HG03442 (cell line): ENCODE results near the gene YDJC.
"Not testable (repeated sequence)": the region's sequence is repeated elsewhere in the genome, so short reads cannot be mapped to it uniquely, and the experiment has no call there.

Source experiments
- ATAC-seq: cut with Tn5 transposase; IDR thresholded peaks from one replicate; pipeline ENCODE4 v1.9.1; 2021; ENCODE audit warnings: mild to moderate bottlenecking, moderate library complexity; ENCODE audit not compliant: unreplicated experiment

Gene YDJC, protein sequence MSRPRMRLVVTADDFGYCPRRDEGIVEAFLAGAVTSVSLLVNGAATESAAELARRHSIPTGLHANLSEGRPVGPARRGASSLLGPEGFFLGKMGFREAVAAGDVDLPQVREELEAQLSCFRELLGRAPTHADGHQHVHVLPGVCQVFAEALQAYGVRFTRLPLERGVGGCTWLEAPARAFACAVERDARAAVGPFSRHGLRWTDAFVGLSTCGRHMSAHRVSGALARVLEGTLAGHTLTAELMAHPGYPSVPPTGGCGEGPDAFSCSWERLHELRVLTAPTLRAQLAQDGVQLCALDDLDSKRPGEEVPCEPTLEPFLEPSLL

GRCh38 chr22:21629255-21630149 lies at the start of gene YDJC:
YDJC (minus strand) TSS chr22:21630022; CDS start chr22:21630014, 8 bp downstream.
- ATAC-seq, result peak; percentile 77

GRCh38 chr22:21679383-21679782 lies 49.6 kb upstream of the YDJC start:
- no peak for ATAC-seq

GRCh38 chr22:21678842-21679241 lies 49.0 kb upstream of the YDJC start:
- ATAC-seq, result not testable (repeated sequence)

DNA sequence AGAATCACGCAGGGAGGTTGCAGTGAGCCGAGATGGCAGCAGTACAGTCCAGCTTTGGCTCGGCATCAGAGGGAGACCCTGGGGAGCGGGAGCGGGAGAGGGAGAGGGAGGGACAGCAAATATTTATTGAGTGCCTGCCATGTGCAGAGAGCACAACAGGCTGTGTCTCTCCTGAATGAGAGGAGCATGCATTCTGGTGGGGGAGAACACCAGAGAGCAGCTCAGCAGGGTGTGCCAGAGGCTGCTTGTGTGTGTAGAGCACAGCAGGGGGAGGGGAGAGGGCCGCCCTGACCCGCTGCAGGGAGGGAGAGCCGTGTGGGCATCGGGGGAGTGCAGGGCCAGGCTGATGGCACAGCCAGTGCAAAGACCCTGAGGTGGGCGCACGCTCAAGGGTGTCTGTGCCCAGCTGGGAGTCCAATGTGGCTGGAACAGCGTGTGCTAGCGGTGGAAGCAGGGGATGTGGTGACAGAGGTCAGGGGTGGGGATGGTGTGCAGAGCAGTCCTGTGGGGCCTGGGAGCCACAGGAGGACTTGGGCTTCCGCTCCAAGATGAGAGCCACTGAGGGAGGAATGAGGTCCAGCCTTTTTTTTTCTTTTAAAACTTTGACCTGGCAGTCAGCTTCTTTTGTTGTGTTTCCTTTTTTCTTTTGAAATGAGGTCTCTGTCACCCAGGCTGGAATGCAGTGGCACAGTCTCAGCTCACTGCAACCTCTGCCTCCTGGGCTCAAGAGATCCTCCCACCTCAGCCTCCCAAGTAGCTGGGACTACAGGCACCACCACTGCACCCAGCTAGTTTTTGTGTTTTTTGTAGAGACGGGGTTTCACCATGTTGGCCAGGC lies 48.0 kb upstream of the YDJC start:
- no peak for ATAC-seq

GRCh38 chr22:21674638-21675245 lies 44.9 kb upstream of the YDJC start:
- no peak for ATAC-seq

- ATAC-seq, result no peak
These were observed 43.9 kb upstream of the YDJC start for GRCh38 chr22:21673534-21674321.

- ATAC-seq, result no peak
These were observed 42.3 kb upstream of the YDJC start for GRCh38 chr22:21672107-21672629.

GRCh38 chr22:21669026-21669425 lies 39.2 kb upstream of the YDJC start:
- ATAC-seq, result no peak

DNA sequence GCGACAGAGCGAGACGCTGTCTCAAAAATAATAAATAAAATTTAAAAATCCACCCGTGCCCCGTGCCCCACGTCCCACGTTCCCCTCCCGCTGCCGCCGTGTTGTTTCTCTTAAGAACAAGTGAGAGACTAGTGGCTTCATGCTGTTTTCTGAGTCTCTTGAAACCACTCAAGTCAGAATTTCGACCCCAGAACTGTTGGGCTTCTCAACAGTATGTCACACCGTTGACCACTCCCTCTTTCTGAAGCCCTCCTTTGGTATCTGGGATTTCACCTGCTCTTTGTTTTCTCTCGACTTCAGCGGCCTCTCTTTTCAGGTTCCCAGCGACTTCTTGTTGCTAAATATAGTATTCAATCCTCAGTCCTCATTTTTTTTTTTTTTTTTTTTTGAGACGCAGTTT lies 37.0 kb upstream of the YDJC start:
- no peak for ATAC-seq

- no peak for ATAC-seq
These were observed 35.4 kb upstream of the YDJC start for GRCh38 chr22:21665047-21665851.

DNA sequence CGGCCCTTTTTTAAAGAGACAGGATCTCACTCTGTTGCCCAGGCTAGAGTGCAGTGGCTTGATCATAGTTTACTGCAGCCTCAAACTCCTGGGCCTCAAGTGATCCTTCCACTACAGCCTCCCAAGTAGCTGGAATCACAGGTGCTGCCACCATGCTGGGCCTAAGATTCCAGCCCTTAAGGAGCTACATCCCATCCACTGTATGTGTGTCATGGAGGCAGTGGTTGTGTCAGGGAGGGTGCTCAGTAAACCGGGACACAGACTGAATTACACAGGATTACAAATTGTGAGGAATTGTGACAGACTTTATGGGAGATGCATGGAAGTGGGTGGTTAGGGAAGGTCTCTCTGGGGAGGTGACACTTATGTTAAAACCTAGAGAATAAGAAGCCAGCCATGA lies 33.9 kb upstream of the YDJC start:
- ATAC-seq, result no peak

GRCh38 chr22:21661991-21662390 lies 32.2 kb upstream of the YDJC start:
- ATAC-seq, result no peak

- no peak for ATAC-seq
These were observed 31.1 kb upstream of the YDJC start for GRCh38 chr22:21660904-21661303.

DNA sequence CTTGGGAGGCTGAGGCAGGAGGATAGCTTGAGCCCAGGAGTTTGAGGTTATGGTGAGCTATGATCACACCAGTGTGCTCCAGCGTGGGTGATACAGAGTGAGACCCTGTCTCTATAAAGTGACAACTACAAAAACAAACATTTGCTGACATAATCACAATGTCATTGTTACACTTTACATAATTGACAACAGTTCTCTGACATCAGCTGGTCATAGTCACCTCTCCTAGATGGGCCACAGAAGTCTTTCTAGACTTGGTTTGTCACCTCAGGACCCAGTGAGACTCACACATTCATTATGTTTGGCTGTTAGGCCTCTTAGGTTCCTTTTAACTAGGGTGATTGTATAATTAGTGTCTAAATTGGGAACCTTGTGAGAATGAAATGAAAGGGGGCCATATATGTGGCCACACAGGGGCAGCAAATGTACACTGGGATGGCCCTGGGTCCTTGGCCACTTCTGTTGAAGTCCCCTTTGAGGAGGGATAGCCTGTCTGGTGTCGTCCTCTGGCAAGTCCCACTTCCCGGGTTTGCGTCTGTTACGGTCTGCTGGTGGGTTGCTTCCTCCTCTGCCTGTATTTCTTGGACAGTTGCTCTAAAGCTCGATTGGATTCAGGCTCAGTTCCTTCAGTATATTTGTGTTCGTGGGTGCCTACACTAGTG lies 30.2 kb upstream of the YDJC start:
- ATAC-seq, result no peak

DNA sequence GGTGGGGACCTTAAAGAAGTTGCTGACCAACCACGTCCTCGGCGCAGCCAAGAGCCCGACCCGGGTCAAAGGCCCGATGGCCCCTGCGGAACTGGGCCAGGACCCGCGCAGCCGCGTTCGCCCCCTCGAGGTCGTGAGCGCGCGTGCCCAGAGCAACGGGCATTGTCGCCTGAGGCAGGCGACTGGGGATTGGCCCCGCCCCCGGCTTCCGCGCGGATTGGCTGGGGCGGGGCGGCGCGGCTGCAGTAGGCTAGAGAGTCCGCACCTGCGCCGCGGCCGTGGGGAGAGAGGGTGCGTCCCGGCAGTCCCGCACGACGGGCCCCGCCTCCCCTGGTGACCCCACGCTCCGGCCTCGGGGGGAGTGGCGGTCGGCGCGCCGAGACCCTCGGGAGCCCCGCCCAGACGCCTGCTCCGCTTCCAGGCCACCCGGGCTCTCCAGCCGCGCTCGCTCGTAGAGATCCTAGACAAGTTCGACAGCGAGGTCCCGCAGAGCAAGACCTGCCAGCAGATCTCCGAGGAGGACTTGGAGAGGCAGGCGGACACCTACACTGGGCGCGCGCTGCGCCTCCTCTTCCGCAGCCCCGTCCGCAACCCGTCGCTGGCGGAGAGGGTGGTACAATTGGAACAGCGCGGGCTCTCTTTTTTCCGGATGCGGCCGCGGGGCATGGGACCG lies 27.7 kb upstream of the YDJC start:
- peak; percentile 68 for ATAC-seq

- ATAC-seq, result no peak
These were observed 27.2 kb upstream of the YDJC start for GRCh38 chr22:21657020-21657359.

DNA sequence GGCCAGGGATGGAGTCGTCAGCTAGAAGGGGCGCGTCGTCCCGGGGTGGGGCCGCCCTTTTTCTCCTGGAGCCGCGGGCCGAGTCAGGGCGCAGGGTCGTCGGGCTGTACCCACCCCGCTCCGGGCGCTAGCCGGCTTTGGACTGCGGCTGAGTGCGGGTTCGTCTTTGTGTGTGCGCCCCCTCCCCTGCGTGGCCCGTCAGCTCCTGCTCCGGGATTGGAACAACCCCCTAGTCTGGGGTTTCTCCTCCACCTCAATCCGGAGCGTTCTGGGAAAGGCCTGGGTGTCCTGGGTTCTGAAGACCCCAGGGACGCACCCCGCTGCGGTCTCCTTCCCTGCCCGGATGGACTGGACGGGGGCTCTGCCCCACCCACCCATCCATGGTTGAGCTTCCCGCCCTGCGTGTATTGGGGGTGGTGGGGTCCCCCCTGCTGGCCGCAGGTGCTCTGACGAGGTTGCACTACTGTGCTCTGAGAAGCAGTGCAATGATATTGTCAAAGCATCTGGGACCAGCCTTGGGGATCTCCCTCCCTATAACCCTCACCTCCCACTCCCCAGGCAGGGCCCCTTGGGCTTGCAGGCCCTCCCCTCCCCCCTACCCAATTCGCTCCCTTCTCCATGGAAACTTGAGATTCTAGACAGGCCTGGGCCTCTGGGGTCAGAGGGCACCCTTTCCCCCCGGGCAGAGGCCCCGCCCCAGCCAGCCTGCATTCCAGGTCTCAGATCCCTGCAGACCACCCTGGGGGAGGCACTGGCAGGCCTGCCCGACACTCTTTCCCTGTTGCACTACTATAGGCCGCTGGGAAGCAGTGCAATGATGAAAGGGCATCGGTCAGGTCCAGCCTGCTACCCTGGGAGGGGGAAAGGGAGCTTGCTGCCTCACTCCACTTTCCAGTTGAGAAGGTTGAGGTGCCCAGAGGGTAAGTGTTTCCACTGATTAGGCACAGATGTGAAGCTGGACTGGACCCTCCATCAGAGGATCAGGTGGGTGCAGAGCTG lies 23.0 kb upstream of the YDJC start:
- ATAC-seq, result no peak
